Skeletal muscle satellite cell (primary cell): ENCODE data around the gene SCUBE1.

ENCODE experiments used
- H3K27me3 ChIP-seq: 2 replicates; pipeline ENCODE4 v1.7.0; 2013; ENCODE audit warnings: low read length; ENCODE audit not compliant: control insufficient read depth, insufficient read depth
- H3K36me3 ChIP-seq: 2 replicates; pipeline ENCODE4 v1.7.0; 2013; ENCODE audit warnings: mild to moderate bottlenecking, control low read depth, low read length; ENCODE audit not compliant: insufficient read depth
- H3K4me1 ChIP-seq: 2 replicates; pipeline ENCODE4 v1.7.0; 2013; ENCODE audit warnings: low read length; ENCODE audit not compliant: control insufficient read depth, insufficient read depth
- H3K4me2 ChIP-seq: 2 replicates; pipeline ENCODE4 v1.7.0; 2013; ENCODE audit warnings: mild to moderate bottlenecking, low read length
- H3K4me3 ChIP-seq: 2 replicates; pipeline ENCODE4 v1.7.0; 2013; ENCODE audit warnings: low read length
- H3K9ac ChIP-seq: 2 replicates; pipeline ENCODE4 v1.7.0; 2013; ENCODE audit warnings: mild to moderate bottlenecking, low read depth, low read length, moderate library complexity
- H3K9me3 ChIP-seq: replicated peaks from 2 replicates; pipeline ENCODE4 v1.7.0; 2013; ENCODE audit warnings: mild to moderate bottlenecking, control low read depth, low read length

SCUBE1 gene

GRCh38 chr22:43148581-43148980, 194.6 kb downstream of the SCUBE1 start:
- H3K4me2 ChIP-seq: no peak overlapping the region
- H3K36me3 ChIP-seq: no peaks in the 10 kb centered on the region
- H3K4me1 ChIP-seq: peaks cover 7% of the 10 kb centered on the region
- no peak overlapping the region for H3K9ac ChIP-seq
- H3K4me3 ChIP-seq: no peak overlapping the region
- no peaks in the 10 kb centered on the region for H3K27me3 ChIP-seq
- no peaks in the 10 kb centered on the region for H3K9me3 ChIP-seq

DNA sequence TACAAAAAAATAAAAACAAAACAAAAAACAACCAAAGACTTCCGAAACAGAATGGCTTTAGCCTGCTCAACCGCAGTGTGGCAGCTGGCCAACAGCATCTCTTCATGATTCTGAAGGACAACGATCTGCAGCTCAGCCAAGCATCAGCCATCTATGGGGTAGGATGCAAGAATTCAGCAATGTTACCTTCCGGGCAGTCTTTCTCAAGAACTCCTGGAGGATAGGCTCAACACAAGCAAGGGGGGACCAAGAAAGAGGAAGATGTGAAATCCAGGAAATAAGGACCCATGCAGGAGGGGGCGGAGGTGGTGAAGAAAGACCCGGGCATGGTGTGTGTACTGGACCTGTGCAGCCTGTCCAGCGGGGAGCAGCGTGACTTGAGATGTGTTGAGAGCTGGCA, 195.4 kb downstream of the SCUBE1 start:
- H3K4me1 ChIP-seq: peaks cover 10% of the 10 kb centered on the region
- H3K9ac ChIP-seq: no peak overlapping the region

More for the DNA sequence above, 195.4 kb downstream of the SCUBE1 start:
- Histone ChIP-seq H3K4me3 (no peak overlapping the region), H3K4me2 (no peak overlapping the region), H3K9me3 (no peaks in the 10 kb centered on the region), H3K27me3 (no peaks in the 10 kb centered on the region), H3K36me3 (no peaks in the 10 kb centered on the region)
